Right atrium auricular region (tissue), 2 donors: ENCODE results near the gene MEPE. TPM values are rescaled to one million over a fixed set of nuclear protein-coding genes. Genes with fewer than 3 reads are reported as not detected.

Source experiments
- DNase-seq: peaks from one replicate; pipeline ENCODE4 v3.0.0-alpha.2; 2019; ENCODE audit warnings: low spot score
- H3K27ac ChIP-seq, 2 donors: fragments of 200-600 bp; sonication (generic); 1 replicate in 1 of 2; 2 replicates in 1 of 2; pipeline ENCODE4 v1.5.1; 2016 to 2019
- H3K27me3 ChIP-seq, 2 donors: fragments of 200-600 bp; sonication (generic); one replicate each; pipeline versions ENCODE4 v1.5.1 to v1.6.0; 2017 to 2019
- H3K36me3 ChIP-seq: fragments of 200-600 bp; sonication (generic); one replicate; pipeline ENCODE4 v1.5.1; 2016
- H3K4me1 ChIP-seq, 2 donors: fragments of 200-600 bp; sonication (generic); one replicate each; pipeline versions ENCODE4 v1.5.1 to v1.6.0; 2017 to 2019
- H3K4me3 ChIP-seq, 2 donors: fragments of 200-600 bp; sonication (generic); 1 replicate in 1 of 2; 2 replicates in 1 of 2; pipeline ENCODE4 v1.5.1; 2017 to 2019; ENCODE audit warnings: mild to moderate bottlenecking in 1 of 2, moderate library complexity in 1 of 2
- H3K9me3 ChIP-seq, 2 donors: fragments of 200-600 bp; sonication (generic); one replicate each; pipeline ENCODE4 v1.5.1; 2019
- CTCF ChIP-seq, 2 donors: fragments of 200-600 bp; sonication (generic); IDR thresholded peaks; one replicate each; pipeline ENCODE4 v1.5.1; 2019; ENCODE audit warnings: antibody characterized with exemption in 2 of 2
- total RNA-seq, 2 donors: library from RNA; depleted of rRNA; stranded (reverse); fragments of >200 nt; gene quantifications; one replicate each; pipeline ENCODE4 v1.1.0, GENCODE V29; 2016

MEPE gene
- total RNA-seq, 2 donors from 2014 or later = not detected

- Histone ChIP-seq H3K4me1 (peaks cover 0 to 10% of the 10 kb centered on the region in 2 donors), H3K27ac (no peak overlapping the region), H3K9me3 (no peaks in the 10 kb centered on the region), H3K27me3 (no peaks in the 10 kb centered on the region), H3K4me3 (no peak overlapping the region), H3K36me3 (no peaks in the 10 kb centered on the region)
- DNase-seq = no peak
- TF ChIP-seq CTCF (IDR thresholded peaks at IDR 0.05) = no peak
These were observed 29.5 kb downstream of the MEPE start for GRCh38 chr4:87862236-87862635.

DNA sequence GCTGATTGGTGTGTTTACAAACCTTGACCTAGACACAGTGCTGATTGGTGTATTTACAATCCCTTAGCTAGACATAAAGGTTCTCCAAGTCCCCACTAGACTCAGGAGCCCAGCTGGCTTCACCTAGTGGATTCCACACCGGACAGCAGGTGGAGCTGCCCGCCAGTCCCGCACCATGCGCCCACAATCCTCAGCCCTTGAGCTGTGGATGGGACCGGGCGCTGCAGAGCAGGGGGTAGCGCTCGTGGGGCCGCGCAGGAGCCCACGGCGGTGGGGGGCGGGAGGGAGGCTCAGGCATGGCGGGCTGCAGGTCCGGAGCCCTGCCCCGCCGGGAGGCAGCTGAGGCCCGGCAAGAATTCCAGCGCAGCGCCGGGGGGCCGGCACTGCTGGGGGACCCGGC, 30.7 kb downstream of the MEPE start:
- Histone ChIP-seq H3K27ac (no peak overlapping the region), H3K4me1 (peaks cover 0 to 10% of the 10 kb centered on the region in 2 donors), H3K27me3 (no peaks in the 10 kb centered on the region), H3K4me3 (no peak overlapping the region), H3K36me3 (no peaks in the 10 kb centered on the region), H3K9me3 (no peaks in the 10 kb centered on the region)
- DNase-seq = no peak
- no peak for TF ChIP-seq CTCF (IDR thresholded peaks at IDR 0.05)

DNA sequence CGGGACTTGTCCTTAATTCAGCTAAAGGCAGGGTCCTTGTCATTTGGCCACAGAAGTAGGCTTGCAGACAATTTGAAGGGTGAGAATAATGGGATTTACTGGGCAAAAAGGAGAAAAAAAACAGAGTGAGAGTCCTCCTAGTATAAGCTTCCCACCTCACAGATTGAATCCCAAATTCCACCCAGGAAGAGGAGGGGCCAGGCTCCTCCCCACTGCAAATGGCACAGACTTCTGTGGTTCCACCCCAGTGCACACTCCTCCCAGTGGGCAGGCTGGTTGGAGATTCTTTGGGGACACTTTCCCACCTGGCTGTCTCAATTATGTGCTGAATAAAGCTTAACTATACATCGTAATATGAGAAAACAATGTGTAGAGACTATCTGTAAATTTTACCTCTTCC, 31.6 kb downstream of the MEPE start:
- peaks cover 0 to 10% of the 10 kb centered on the region in 2 donors for H3K4me1 ChIP-seq
- H3K27me3 ChIP-seq = no peaks in the 10 kb centered on the region
- no peak overlapping the region for H3K4me3 ChIP-seq
- TF ChIP-seq CTCF (IDR thresholded peaks at IDR 0.05) = no peak
- no peak overlapping the region for H3K27ac ChIP-seq
- H3K9me3 ChIP-seq = no peaks in the 10 kb centered on the region
- no peak for DNase-seq
- no peaks in the 10 kb centered on the region for H3K36me3 ChIP-seq

DNA sequence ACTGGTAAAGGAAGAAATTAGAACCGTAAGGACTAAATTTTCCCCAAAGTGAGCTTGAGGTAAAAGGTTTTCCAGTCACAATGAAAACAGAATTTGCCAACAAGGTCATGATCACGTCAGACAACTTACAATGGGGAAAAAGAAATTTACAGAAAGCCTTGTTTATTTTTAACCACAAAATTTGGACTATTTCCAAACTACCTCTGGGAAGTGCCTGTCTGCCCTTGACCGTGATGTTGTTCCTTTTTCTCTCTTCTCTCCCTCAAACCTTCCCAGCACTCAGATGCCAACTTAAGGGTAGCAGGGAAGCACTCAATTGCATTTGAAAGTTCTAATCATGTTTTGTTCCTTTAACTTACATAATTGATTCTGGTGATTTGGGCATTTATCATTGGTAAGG, 32.5 kb downstream of the MEPE start:
- H3K4me3 ChIP-seq = no peak overlapping the region
- no peaks in the 10 kb centered on the region for H3K27me3 ChIP-seq
- no peaks in the 10 kb centered on the region for H3K36me3 ChIP-seq
- DNase-seq = no peak
- no peak overlapping the region for H3K27ac ChIP-seq
- TF ChIP-seq CTCF (IDR thresholded peaks at IDR 0.05) = no peak
- H3K4me1 ChIP-seq = peaks cover 0 to 10% of the 10 kb centered on the region in 2 donors
- no peaks in the 10 kb centered on the region for H3K9me3 ChIP-seq

DNA sequence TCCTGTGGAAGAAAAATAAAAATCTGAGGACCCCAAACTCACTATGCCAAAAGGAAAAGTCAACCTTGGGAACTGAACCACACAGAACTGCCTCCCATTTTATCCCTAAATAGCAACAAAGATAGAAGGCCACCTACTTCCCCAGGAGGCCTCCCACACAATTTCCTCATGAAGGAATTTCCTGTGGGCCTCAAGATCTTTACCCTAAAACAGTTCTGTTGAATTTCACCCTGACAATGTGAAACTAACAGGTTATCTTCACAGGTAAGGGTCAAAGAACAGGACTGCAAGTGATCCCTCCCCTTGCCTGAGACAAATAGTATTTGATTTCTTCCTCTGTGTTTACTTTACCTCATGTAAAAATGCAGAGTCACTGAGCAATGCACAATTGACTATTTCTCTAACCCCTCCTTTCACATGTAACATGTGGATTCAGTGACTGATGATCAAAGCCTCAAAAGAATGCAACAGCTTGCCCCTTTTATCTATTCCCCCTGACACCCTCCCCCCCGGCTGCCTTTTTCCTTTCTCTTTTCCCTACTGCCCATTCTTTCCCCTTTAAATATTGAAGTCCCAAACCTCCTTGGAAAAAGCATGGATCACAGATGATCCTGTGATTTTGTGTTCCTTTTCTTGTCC, 33.3 kb downstream of the MEPE start:
- no peaks in the 10 kb centered on the region for H3K27me3 ChIP-seq
- H3K36me3 ChIP-seq = no peaks in the 10 kb centered on the region

More for the DNA sequence above, 33.3 kb downstream of the MEPE start:
- Histone ChIP-seq H3K9me3 (no peaks in the 10 kb centered on the region), H3K4me3 (no peak overlapping the region), H3K27ac (no peak overlapping the region), H3K4me1 (peaks cover 0 to 10% of the 10 kb centered on the region in 2 donors)
- no peak for TF ChIP-seq CTCF (IDR thresholded peaks at IDR 0.05)
- no peak for DNase-seq
